KG1 (cell line): ENCODE measurements around the gene CAPZA1.

Experiments
- DNase-seq: peaks from one replicate; lab custom pipeline; 2025; lab: John Stamatoyannopoulos, UW

CAPZA1 gene

DNA sequence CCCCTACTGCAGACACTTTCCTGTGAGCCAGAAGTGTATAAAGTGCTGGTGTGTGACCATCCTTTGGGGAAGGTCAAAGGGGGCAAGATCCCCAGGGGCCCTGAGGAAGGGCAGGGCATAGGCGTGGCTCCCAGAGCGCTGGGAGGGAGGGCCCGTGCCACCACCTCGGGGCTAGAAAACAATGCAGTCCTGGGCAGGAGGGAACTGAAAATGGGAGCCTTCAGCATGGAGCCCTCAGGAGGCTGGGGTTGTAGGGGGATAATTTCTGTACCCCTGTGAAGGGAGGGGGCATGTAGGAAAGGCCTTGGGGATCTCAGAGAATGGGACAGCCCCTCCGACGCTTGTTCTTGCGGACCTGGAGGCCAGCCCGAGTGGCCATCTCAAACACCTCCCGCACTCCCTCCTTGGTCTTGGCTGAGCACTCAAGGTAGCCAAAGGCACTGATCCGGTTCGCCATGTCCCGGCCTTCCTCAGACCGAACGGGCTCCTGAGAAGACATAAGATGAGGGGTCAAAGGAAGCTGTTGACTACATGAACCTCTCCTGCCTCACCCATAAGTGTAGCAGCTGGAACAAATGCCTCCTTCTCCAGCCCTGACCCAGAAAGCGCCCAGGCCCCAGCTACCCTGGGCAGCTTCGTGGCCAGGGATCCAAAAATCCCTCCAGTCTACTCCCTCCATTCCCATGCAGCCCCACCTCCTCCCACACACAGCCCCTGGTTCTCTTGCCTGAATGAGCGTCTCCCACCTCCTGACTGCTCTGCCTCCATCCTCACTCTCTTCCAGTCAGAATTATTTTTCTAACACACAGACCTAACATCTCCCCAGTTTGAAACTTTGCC, 81.8 kb downstream of the CAPZA1 start:
- DNase-seq, result no peak

GRCh38 chr1:112702067-112702395, 82.4 kb downstream of the CAPZA1 start:
- DNase-seq, result no peak

- no peak for DNase-seq
Observed at GRCh38 chr1:112702420-112703261, 83.0 kb downstream of the CAPZA1 start.

- DNase-seq, result no peak
Observed at GRCh38 chr1:112703706-112704105, 84.1 kb downstream of the CAPZA1 start.

- no peak for DNase-seq
Observed at GRCh38 chr1:112704391-112704933, 84.8 kb downstream of the CAPZA1 start.

DNA sequence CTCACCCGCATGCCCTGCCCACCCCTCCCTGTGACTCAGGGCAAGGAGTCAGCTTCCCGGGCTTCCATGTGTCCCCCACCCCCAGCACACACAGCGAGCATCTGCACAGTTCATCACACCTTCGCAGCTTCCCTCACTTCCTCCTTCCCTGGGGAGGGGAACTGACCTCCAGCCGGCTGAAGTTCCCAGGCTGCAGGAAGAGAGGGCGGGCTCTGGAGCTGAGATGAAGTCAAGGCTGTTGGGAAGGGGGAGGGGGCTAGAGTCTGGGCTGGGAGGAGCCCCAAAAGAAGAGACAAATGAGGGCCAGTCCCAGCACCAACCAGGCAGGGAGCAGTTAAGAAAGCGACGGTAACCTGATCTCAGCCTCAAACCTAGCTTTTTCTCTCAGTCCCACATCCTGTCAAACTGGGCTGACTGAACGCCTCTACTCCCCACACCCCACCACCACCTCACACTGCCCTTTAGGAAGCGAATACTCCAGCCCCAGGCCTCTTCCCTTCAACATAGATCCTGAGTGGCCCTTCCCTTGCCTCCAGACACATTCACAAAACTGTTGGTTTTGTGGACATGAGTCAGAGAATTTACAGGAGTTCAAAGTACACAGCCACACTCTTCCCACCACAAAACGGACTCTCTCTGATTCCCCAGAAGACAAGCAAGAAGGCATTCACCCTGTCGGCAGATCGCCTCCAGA, 85.4 kb downstream of the CAPZA1 start:
- peak; percentile 36 for DNase-seq

GRCh38 chr1:112706505-112707220, 87.0 kb downstream of the CAPZA1 start, which contains the start of gene RHOC:
RHOC (minus strand) TSS chr1:112707127; CDS start chr1:112703799, 3,328 bp downstream.
- no peak for DNase-seq

GRCh38 chr1:112707221-112708001, 87.8 kb downstream of the CAPZA1 start:
- no peak for DNase-seq

- no peak for DNase-seq
Observed at GRCh38 chr1:112708002-112708448, 88.4 kb downstream of the CAPZA1 start.

DNA sequence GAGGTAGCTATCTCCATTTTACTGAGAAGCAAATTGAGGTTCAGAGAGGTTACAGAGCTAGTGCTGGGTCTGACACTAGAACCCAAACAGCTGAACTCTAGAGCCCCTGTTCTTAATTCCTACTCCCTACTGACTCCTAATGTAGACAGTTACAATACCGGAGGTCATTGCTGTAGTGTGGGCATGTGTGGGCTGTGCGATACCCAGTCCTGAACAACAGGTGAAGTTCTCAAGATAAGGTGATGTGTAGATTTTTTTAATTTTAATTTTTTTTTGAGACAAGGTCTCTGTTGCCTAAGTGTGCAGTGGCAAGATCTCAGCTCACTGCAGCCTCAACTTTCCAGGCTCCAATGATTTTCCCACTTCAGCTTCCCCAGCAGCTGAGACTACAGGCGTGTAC, 88.9 kb downstream of the CAPZA1 start:
- no peak for DNase-seq

DNA sequence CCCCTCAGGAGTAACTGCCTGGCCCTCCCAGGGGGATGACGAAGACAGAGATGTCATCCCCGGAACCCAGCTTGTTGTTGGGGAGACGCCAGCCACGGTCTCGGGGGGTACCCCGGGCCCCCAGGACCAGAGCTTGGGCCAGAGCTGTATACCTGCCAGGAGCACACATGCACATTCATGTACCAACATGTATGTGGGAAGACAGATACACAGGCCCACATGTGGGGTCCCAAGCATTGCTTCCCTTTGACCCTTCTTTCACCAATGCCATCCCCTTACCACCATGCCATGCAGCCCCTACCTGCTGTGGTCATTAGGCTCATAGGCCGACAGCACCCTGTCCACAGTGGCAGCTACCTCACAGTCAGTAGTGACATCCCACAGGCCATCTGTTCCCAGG, 90.5 kb downstream of the CAPZA1 start:
- no peak for DNase-seq

DNA sequence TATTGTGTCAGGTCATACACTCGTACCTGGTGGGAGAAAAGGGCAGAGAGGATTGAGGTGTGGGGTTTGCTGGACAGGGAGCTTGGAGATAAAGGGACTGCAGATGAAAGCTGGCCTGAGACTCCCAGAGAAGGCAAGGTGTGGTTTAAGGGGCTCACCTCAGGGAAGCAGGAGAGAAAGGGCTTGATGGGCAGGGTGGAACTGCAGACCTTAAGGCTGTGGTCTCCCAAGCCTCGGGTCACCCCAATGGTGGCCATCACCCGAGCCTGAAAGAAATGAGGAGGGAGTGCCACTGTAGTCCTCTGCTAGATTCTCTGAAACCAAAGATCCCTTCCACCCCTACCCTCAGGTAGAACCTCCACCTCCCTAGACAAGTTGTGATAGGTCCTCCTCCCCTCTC, 91.0 kb downstream of the CAPZA1 start:
- no peak for DNase-seq

- DNase-seq, result no peak
Observed at GRCh38 chr1:112711041-112711440, 91.4 kb downstream of the CAPZA1 start.

DNA sequence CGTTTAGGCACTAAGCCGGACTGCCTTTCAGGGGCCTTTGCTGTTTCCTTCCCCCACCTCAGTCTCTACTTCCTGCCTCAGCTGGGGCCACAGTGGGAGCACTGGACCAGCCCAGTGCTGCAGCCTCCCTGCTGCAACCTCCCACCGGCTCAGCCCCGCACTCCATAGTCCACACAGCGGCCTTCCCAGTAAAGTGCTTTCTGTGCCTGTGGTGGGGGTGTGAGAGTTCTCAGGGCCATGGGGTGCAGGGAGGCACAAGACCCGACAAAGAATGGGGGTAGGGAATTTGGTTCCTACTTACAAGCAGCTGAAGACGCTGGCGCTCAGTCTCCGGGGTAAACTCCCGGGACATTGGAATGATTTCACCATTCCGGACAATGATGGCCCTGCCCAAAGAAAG, 92.0 kb downstream of the CAPZA1 start:
- DNase-seq, result no peak

- no peak for DNase-seq
Observed at GRCh38 chr1:112712191-112712590, 92.6 kb downstream of the CAPZA1 start.

- DNase-seq, result no peak
Observed at GRCh38 chr1:112712701-112713128, 93.1 kb downstream of the CAPZA1 start.

GRCh38 chr1:112713466-112714312, 94.1 kb downstream of the CAPZA1 start:
- DNase-seq, result no peak

DNA sequence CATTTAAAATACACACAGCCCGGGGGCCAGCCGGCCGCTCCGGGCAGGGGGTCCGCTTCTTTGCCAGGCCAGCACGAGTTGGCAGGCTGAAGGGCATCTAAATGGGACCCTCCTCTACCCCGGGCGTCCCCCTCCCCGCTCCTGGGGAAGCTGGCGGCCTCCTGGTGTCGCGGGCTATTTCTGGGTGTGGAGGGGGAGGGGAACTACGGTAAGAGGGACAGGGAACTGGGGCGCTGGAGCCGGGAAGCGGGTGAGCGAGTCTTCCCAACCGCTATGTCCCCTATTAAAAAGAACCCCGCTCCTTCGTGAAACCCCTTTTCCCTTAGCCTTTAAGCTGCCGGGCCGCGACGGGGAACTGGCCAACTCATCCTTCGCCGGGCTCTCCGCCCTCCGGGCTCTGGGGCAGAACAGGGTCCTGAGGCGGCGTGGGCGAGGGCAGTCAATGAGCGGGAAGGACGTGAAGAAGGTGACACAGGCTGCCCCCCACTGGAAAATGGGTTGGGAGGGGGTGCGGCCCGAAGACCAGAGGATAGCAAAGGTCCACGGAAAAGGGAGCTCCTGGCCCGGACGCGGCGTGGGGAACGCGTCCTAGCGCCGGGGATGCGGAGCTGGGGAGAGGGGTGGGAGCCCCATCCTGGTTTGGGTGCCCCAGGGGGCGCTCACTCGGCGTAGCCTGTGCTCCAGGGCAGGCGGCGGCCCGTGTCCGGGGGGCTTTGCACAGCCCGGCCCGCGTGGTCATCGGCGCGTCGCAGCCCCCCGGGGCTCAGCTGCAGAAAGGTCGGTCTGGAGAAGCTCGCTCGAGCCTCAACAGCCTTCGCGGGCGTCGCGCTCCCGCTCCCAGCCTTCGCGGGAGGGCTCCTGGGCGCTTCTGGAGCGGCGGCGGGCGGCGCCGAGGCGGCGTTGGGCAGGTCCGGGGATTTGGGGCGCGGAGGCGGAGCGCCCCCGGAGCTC, 95.0 kb downstream of the CAPZA1 start:
- DNase-seq, result no peak
